Smooth muscle cell (in vitro differentiated cells): ENCODE results near the gene PCBD2. TPM values are rescaled to one million over a fixed set of nuclear protein-coding genes. Genes with fewer than 3 reads are reported as not detected.

Source experiments
- DNase-seq: peaks from one replicate; lab custom pipeline; 2025; ENCODE audit not compliant: unreplicated experiment; lab: John Stamatoyannopoulos, UW
- H2AFZ ChIP-seq: fragments of 200-600 bp; sonication (generic); 2 replicates; pipeline ENCODE4 v1.6.0; 2016; ENCODE audit warnings: antibody characterized with exemption, low read depth, mild to moderate bottlenecking
- H3F3A ChIP-seq: fragments of 200-600 bp; sonication (generic); 2 replicates; pipeline ENCODE4 v1.6.0; 2017; ENCODE audit warnings: antibody characterized with exemption, low read depth
- H3K27ac ChIP-seq: fragments of 200-600 bp; sonication (generic); 2 replicates; pipeline ENCODE4 v1.5.1; 2016; ENCODE audit warnings: low read depth, mild to moderate bottlenecking
- H3K27me3 ChIP-seq: fragments of 200-600 bp; sonication (generic); 2 replicates; pipeline ENCODE4 v1.6.1; 2016; ENCODE audit warnings: low read depth, mild to moderate bottlenecking
- H3K36me3 ChIP-seq: fragments of 200-600 bp; sonication (generic); 2 replicates; pipeline ENCODE4 v1.5.1; 2016; ENCODE audit warnings: low read depth
- H3K4me1 ChIP-seq: fragments of 200-600 bp; sonication (generic); 2 replicates; pipeline ENCODE4 v1.5.1; 2016; ENCODE audit warnings: low read depth
- H3K4me2 ChIP-seq: fragments of 200-600 bp; sonication (generic); 2 replicates; pipeline ENCODE4 v1.6.0; 2016; ENCODE audit warnings: mild to moderate bottlenecking
- H3K4me3 ChIP-seq: fragments of 200-600 bp; sonication (generic); 2 replicates; pipeline ENCODE4 v1.5.1; 2016; ENCODE audit warnings: mild to moderate bottlenecking
- H3K79me2 ChIP-seq: fragments of 200-600 bp; sonication (generic); 2 replicates; pipeline ENCODE4 v1.6.0; 2016; ENCODE audit warnings: low read depth, mild to moderate bottlenecking
- H3K9ac ChIP-seq: fragments of 200-600 bp; sonication (generic); 2 replicates; pipeline ENCODE4 v1.6.0; 2016; ENCODE audit warnings: low read depth
- H3K9me3 ChIP-seq: fragments of 200-600 bp; sonication (generic); replicated peaks from 2 replicates; pipeline ENCODE4 v1.5.1; 2016; ENCODE audit warnings: low read depth
- H4K20me1 ChIP-seq: fragments of 200-600 bp; sonication (generic); 2 replicates; pipeline ENCODE4 v1.6.0; 2016; ENCODE audit warnings: low read depth
- WGBS: methylation state at CpG from one replicate; pipeline ENCODE4 v1.1.7; 2016; ENCODE audit warnings: low lambda C conversion rate; 5-methylcytosine and 5-hydroxymethylcytosine counted together
- polyA plus RNA-seq: library from polyadenylated mRNA; unstranded; fragments of >200 nt; fragmentation: Nextera tagmentation; extraction: Ambion mirVana; gene quantifications from 2 replicates; pipeline ENCODE4 v1.2.1, GENCODE V29; 2016
- total RNA-seq: library from RNA; depleted of rRNA; stranded (reverse); fragments of >200 nt; gene quantifications from 2 replicates; pipeline ENCODE4 v1.2.3, GENCODE V29; 2014
- TF ChIP-seq, protein P1 (sequence below): fragments of 200-600 bp; sonication (generic); IDR thresholded peaks from 2 replicates; pipeline ENCODE4 v1.5.1; 2017; ENCODE audit warnings: borderline replicate concordance, mild to moderate bottlenecking, antibody characterized with exemption; ENCODE audit not compliant: insufficient read depth, poor library complexity, severe bottlenecking

Gene PCBD2
- total and polyA plus RNA-seq, 2 experiments from 2014 or later, result 2.4 to 3.3 TPM

DNA sequence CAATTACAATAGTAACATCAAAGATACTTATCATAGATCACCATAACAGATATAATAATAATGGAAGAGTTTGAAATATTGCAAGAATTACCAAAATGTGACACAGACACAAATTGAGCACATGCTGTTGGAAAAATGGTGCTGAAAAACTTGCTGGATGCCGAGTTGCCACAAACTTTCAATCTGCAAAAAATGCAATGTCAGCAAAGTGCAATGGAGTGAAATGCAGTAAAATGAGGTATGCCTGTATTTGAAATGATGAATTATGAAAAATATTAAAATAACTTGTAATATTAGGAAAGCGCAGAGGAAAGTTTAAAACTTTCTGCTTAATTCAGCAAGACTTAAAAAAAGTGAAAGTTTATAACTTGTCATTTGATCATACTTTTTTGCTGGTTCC is 12.0 kb upstream of the PCBD2 start:
- no peaks in the 10 kb centered on the region for H3K9me3 ChIP-seq
- peaks cover 25% of the 10 kb centered on the region for H3K79me2 ChIP-seq
- peaks cover 19% of the 10 kb centered on the region for H4K20me1 ChIP-seq
- H3K4me1 ChIP-seq, result no peaks in the 10 kb centered on the region
- H2AFZ ChIP-seq, result no peak overlapping the region
- H3K27ac ChIP-seq, result no peak overlapping the region
- no peak overlapping the region for H3K4me3 ChIP-seq
- H3K36me3 ChIP-seq, result no peaks in the 10 kb centered on the region
- H3F3A ChIP-seq, result no peaks in the 10 kb centered on the region
- H3K4me2 ChIP-seq, result no peak overlapping the region
- TF ChIP-seq, protein P1, sequence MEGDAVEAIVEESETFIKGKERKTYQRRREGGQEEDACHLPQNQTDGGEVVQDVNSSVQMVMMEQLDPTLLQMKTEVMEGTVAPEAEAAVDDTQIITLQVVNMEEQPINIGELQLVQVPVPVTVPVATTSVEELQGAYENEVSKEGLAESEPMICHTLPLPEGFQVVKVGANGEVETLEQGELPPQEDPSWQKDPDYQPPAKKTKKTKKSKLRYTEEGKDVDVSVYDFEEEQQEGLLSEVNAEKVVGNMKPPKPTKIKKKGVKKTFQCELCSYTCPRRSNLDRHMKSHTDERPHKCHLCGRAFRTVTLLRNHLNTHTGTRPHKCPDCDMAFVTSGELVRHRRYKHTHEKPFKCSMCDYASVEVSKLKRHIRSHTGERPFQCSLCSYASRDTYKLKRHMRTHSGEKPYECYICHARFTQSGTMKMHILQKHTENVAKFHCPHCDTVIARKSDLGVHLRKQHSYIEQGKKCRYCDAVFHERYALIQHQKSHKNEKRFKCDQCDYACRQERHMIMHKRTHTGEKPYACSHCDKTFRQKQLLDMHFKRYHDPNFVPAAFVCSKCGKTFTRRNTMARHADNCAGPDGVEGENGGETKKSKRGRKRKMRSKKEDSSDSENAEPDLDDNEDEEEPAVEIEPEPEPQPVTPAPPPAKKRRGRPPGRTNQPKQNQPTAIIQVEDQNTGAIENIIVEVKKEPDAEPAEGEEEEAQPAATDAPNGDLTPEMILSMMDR, result no peak
- 94% methylated on average over 2 of the region's 2 CpGs for WGBS
- DNase-seq, result no peak
- no peak overlapping the region for H3K9ac ChIP-seq
- no peaks in the 10 kb centered on the region for H3K27me3 ChIP-seq

DNA sequence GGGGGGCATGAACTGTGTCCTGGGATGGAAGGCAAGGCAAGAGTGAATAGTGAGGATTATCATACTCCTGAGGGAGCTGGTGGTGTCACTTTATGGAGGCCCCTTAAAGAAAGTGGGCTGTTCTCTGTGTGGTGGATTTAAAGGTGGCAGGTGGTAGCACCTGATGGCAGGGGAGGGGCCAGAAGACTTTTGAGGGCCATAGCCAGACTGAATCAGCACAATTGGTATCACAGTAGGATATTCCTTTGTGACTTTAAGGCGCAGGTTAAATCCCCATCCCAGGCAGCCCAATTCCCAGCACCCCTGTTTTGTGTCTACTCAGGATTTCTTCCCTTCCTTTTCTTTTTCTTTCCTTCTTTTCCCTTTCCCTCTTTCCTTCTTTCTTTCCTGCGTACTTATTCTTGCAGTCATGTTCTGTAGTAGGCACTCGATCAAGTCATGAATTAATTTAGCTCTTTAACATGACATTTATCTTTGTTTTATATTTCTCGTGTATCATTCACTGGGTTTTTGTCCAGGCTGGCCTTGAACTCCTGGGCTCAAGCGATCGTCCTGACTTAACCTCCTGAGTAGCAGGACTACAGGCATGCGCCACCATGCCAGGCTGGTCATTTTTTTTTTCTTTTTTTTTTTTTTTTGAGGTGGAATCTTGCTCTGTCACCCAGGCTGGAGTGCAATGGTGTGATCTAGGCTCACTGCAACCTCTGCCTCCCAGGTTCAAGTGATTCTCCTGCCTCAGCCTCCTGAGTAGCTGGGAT is 11.0 kb upstream of the PCBD2 start:
- H3K36me3 ChIP-seq, result no peaks in the 10 kb centered on the region
- no peak overlapping the region for H3K4me3 ChIP-seq
- peaks cover 17% of the 10 kb centered on the region for H4K20me1 ChIP-seq
- no peaks in the 10 kb centered on the region for H3K27me3 ChIP-seq
- H3K79me2 ChIP-seq, result peaks cover 16% of the 10 kb centered on the region
- no peak overlapping the region for H2AFZ ChIP-seq
- no peak overlapping the region for H3K4me2 ChIP-seq
- 95% methylated on average over 7 of the region's 7 CpGs for WGBS
- TF ChIP-seq, protein P1, result no peak
- H3K9me3 ChIP-seq, result no peaks in the 10 kb centered on the region
- H3F3A ChIP-seq, result no peaks in the 10 kb centered on the region
- H3K9ac ChIP-seq, result no peak overlapping the region
- H3K4me1 ChIP-seq, result no peaks in the 10 kb centered on the region
- no peak for DNase-seq
- H3K27ac ChIP-seq, result no peak overlapping the region

DNA sequence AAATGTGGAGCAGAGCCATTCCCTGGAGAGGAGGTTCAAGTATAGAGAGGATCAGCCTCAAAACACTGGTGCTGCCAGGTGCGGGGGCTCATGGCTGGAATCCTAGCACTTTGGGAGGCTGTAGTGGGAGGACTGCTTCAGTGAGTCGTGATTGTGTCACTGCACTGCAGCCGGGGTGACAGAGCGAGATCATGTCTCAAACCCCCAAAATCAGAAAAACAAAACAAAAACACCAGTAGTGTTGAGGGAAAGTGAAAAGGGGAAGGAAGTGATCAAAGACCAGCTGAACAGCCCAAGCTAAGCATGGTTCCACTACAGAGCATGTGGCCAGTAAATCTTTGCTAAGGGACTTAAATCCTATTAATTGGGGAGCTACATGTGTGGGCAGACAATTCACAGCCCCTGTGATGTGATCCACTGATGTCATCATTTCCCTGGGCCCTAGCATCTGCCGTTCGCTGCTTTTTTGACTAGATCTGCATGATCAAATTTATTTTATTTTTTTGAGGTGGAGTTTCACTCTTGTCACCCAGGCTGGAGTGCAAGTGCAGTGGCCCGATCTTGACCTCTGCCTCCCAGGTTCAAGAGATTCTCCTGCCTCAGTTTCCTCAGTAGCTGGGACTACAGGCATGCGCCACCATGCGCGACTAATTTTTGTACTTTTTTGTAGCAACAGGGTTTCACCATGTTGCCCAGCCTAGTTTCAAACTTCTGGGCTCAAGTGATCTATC is 2.7 kb upstream of the PCBD2 start:
- Histone ChIP-seq H3K4me3 (no peak overlapping the region), H3K79me2 (peaks cover 13% of the 10 kb centered on the region), H3K27ac (no peak overlapping the region), H3K36me3 (no peaks in the 10 kb centered on the region), H2AFZ (no peak overlapping the region), H4K20me1 (no peaks in the 10 kb centered on the region), H3K9ac (no peak overlapping the region), H3F3A (peaks cover 5% of the 10 kb centered on the region), H3K27me3 (no peaks in the 10 kb centered on the region), H3K4me2 (no peak overlapping the region), H3K4me1 (no peaks in the 10 kb centered on the region), H3K9me3 (no peaks in the 10 kb centered on the region)
- WGBS, result 75% methylated on average over 10 of the region's 10 CpGs
- TF ChIP-seq, protein P1, result no peak
- DNase-seq, result no peak
